ENCODE results near the gene STN1.
A peak's percentile ranks its signal among the peaks of the same experiment; 100 is the strongest.

The STN1 gene

DNA sequence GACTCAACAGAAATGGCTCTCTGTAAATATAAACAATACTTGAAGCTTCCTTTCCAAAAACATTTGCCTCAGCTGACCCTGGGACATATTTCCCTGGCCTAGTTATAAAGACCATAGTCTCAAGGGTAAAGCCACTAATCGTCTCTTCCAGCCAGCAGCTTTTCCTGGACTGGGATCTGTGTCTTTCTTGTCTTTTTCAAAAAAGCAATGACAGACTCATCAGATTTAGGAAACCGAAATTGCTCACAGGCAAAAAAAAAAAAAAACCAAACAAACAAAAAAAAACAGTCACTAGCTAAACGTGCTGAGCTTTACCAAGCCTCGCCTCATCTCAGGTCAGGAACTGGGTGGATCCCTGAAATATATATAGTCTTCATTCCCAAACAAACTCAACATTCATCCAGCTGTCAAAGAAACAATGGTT lies 23.5 kb downstream of the STN1 start:
- peak overlapping the region; percentile 6 to 23 for H3K9ac ChIP-seq (ENCODE audit: low read length in 2 of 2)
- no peaks in the 10 kb centered on the region for H3K27me3 ChIP-seq (ENCODE audit: control insufficient read depth in 1 of 2, insufficient read depth in 2 of 2, low read length in 2 of 2)
- H3K9me3 ChIP-seq (ENCODE audit: control insufficient read depth in 2 of 2, low read length in 2 of 2): no peaks in the 10 kb centered on the region
- peaks cover 22% of the 10 kb centered on the region for H3K4me1 ChIP-seq (ENCODE audit: control insufficient read depth, insufficient read depth, low read length)
- H3K27ac ChIP-seq (ENCODE audit: low read length): peak overlapping the region; percentile 31
- H3K36me3 ChIP-seq (ENCODE audit: control insufficient read depth in 2 of 2, insufficient read depth in 2 of 2, low read length in 2 of 2): peaks cover 24 to 41% of the 10 kb centered on the region in 2 donors
- H3K4me3 ChIP-seq (ENCODE audit: low read length in 2 of 2): no peak overlapping the region

DNA sequence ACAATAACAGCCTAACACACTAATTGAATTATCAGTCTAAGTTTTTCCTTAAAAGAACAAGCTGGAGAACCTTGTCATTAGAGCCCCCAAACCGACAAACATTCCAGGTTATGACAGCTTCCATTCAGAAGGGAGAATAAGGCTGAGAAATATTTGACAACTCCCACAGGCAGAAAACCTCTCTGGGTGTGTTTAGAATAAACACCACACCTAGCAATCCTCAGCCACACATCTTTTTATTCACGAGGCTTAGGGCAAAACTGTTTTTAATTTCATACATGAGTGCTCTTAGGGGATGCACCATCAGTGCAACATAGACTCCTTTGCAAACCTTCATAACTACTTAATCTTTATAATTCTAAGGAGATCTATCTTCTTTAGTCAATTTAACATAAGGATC lies 24.2 kb downstream of the STN1 start:
- peaks cover 26% of the 10 kb centered on the region for H3K4me1 ChIP-seq (ENCODE audit: control insufficient read depth, insufficient read depth, low read length)
- H3K4me3 ChIP-seq (ENCODE audit: low read length in 2 of 2): no peak overlapping the region
- no peaks in the 10 kb centered on the region for H3K9me3 ChIP-seq (ENCODE audit: control insufficient read depth in 2 of 2, low read length in 2 of 2)
- no peaks in the 10 kb centered on the region for H3K27me3 ChIP-seq (ENCODE audit: control insufficient read depth in 1 of 2, insufficient read depth in 2 of 2, low read length in 2 of 2)
- H3K27ac ChIP-seq (ENCODE audit: low read length): peak overlapping the region; percentile 18
- peaks cover 19 to 37% of the 10 kb centered on the region in 2 donors for H3K36me3 ChIP-seq (ENCODE audit: control insufficient read depth in 2 of 2, insufficient read depth in 2 of 2, low read length in 2 of 2)
- H3K9ac ChIP-seq (ENCODE audit: low read length in 2 of 2): no peak overlapping the region

DNA sequence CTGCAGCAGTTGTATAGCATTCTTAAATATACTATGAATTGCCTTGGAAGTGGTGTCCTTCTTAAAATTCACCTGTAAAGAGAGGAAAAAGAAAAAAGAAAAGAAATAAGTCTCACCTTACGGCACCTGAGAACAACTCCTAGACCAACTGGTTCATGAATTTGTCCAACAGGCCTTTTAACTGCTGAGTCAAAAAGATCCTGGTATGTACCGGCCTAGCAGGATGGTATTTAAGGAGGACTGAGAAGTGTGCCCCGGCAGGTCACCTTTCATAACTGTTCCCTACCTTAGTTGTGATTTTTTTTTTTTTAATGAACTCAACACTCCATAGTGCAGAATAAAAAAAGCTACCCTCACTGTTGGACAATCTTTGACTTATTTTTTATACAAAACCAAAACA lies 25.8 kb downstream of the STN1 start:
- Histone ChIP-seq H3K4me1 (ENCODE audit: control insufficient read depth, insufficient read depth, low read length) (peaks cover 41% of the 10 kb centered on the region), H3K27me3 (ENCODE audit: control insufficient read depth in 1 of 2, insufficient read depth in 2 of 2, low read length in 2 of 2) (no peaks in the 10 kb centered on the region), H3K9ac (ENCODE audit: low read length in 2 of 2) (no peak overlapping the region), H3K4me3 (ENCODE audit: low read length in 2 of 2) (no peak overlapping the region), H3K9me3 (ENCODE audit: control insufficient read depth in 2 of 2, low read length in 2 of 2) (no peaks in the 10 kb centered on the region), H3K27ac (ENCODE audit: low read length) (no peak overlapping the region), H3K36me3 (ENCODE audit: control insufficient read depth in 2 of 2, insufficient read depth in 2 of 2, low read length in 2 of 2) (peaks cover 10 to 27% of the 10 kb centered on the region in 2 donors)

DNA sequence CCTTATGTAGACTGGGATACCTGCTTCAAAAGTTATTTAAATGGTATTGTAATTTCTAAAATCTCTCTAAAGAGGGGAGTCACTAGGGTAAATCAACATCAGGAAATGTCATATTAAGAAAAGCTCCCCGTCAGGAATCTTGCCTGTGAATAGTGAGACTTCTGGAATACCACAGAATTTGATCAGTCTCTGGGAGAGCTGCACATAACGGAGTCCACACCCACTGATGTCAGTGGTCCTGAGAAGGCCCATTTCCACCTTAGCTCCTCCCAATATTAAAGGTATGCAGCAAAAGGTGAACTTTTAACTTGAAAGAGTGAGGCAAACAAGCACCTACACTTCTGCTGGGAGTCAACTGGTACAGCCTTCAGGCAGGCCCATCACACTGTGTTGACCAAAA lies 27.3 kb downstream of the STN1 start:
- Histone ChIP-seq H3K36me3 (ENCODE audit: control insufficient read depth in 2 of 2, insufficient read depth in 2 of 2, low read length in 2 of 2) (peaks cover 10 to 21% of the 10 kb centered on the region in 2 donors), H3K27ac (ENCODE audit: low read length) (no peak overlapping the region)

DNA sequence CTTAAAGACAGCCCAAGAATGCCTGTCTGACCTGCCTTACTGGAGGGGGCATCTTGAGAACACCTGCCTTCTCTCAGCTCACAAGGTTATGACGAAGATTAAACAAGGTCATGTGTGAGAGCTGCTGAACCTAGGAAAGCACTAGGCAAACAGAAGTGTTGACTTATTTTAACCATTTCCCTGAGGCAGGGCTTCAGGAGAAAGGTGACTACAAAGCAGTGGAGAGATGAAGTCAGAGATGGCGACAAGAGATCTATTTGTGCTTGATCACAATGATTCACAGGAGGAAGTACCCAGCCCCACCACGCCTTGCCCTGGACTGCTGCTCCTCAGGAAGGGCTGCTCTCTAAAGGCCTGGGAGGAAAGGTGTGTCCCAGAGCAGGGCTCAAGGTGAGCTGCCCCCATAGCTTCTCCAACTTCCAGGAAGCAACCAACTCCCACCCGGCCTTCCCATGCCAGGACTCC lies 27.8 kb downstream of the STN1 start:
- Histone ChIP-seq H3K27me3 (ENCODE audit: control insufficient read depth in 1 of 2, insufficient read depth in 2 of 2, low read length in 2 of 2) (no peaks in the 10 kb centered on the region), H3K4me3 (ENCODE audit: low read length in 2 of 2) (no peak overlapping the region), H3K9ac (ENCODE audit: low read length in 2 of 2) (peak overlapping the region in 1 of 2 donors; percentile 36), H3K4me1 (ENCODE audit: control insufficient read depth, insufficient read depth, low read length) (peaks cover 37% of the 10 kb centered on the region), H3K36me3 (ENCODE audit: control insufficient read depth in 2 of 2, insufficient read depth in 2 of 2, low read length in 2 of 2) (peaks cover 10 to 20% of the 10 kb centered on the region in 2 donors), H3K27ac (ENCODE audit: low read length) (no peak overlapping the region), H3K9me3 (ENCODE audit: control insufficient read depth in 2 of 2, low read length in 2 of 2) (no peaks in the 10 kb centered on the region)

More for the DNA sequence above, 27.3 kb downstream of the STN1 start:
- no peak overlapping the region for H3K4me3 ChIP-seq (ENCODE audit: low read length in 2 of 2)
- no peaks in the 10 kb centered on the region for H3K27me3 ChIP-seq (ENCODE audit: control insufficient read depth in 1 of 2, insufficient read depth in 2 of 2, low read length in 2 of 2)
- H3K4me1 ChIP-seq (ENCODE audit: control insufficient read depth, insufficient read depth, low read length): peaks cover 41% of the 10 kb centered on the region
- H3K9ac ChIP-seq (ENCODE audit: low read length in 2 of 2): peak overlapping the region in 1 of 2 donors; percentile 36
- no peaks in the 10 kb centered on the region for H3K9me3 ChIP-seq (ENCODE audit: control insufficient read depth in 2 of 2, low read length in 2 of 2)

DNA sequence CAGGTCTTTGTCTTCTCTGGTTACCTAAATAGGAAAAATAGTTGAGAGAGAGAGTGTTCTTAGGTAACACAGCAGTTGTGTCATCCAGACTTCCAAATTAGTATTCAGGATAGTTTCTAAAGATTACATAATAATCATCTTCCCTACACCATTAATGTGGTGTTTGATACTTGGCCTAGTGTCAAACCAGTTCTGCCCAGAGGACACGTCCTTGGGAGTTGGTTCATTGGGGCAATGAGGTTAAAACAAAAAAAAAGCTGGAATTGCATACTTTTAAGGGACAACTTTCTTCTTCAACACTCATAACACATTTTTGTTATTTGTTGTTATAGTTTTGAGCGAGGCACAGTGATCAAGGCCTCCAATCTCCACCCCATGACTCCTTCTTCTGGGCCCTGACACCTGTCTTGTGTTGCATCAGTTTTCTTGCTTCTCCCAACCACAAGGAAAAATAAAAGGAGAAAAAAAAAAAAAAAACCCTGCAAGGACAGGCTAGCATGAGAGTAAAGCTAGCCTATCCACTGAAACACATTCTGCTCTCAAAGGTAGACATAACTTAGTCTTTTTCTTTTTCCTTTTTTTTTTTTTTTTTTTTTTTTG lies 28.8 kb downstream of the STN1 start:
- Histone ChIP-seq H3K27me3 (ENCODE audit: control insufficient read depth in 1 of 2, insufficient read depth in 2 of 2, low read length in 2 of 2) (no peaks in the 10 kb centered on the region), H3K9me3 (ENCODE audit: control insufficient read depth in 2 of 2, low read length in 2 of 2) (no peaks in the 10 kb centered on the region), H3K4me3 (ENCODE audit: low read length in 2 of 2) (no peak overlapping the region), H3K27ac (ENCODE audit: low read length) (peak overlapping the region; percentile 38), H3K9ac (ENCODE audit: low read length in 2 of 2) (peak overlapping the region; percentile 36 to 38), H3K36me3 (ENCODE audit: control insufficient read depth in 2 of 2, insufficient read depth in 2 of 2, low read length in 2 of 2) (peaks cover 10 to 20% of the 10 kb centered on the region in 2 donors), H3K4me1 (ENCODE audit: control insufficient read depth, insufficient read depth, low read length) (peaks cover 29% of the 10 kb centered on the region)

DNA sequence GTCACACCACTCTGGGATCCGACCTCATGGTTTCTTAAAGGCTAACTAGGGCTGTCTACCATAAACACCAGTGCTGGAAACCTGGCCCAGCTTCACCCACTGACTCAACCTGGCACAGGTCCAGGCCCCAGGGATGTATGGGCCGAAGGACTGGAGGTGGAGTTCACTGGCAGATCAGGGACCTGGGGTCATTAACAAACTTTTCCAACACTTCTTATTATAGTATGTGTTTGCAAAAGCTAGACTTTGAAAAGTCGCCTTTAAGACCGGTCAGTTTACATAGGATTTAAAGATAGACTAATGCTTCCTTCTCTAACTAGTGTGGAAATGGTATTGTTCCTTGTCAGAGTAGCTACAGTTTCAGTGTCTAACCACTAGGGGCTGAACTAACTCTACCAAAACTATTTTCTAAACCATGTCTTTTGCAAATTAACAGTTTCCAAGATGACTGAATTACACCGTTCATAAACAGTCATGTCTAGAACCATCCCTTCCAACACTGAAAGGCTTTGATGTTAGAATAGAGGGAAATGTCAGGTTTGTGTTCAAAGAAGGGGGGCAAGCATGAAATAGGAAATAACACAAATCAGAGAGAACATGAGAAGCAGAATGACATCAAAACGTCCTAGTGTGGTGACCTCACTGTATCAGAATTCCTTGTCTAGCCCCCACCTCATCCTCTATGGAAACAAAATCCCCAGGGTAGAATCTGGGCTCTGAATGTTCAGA lies 29.7 kb downstream of the STN1 start:
- peak overlapping the region in 1 of 2 donors; percentile 38 for H3K9ac ChIP-seq (ENCODE audit: low read length in 2 of 2)
- no peak overlapping the region for H3K4me3 ChIP-seq (ENCODE audit: low read length in 2 of 2)
- H3K27ac ChIP-seq (ENCODE audit: low read length): peak overlapping the region; percentile 38
- no peaks in the 10 kb centered on the region for H3K9me3 ChIP-seq (ENCODE audit: control insufficient read depth in 2 of 2, low read length in 2 of 2)
- no peaks in the 10 kb centered on the region for H3K27me3 ChIP-seq (ENCODE audit: control insufficient read depth in 1 of 2, insufficient read depth in 2 of 2, low read length in 2 of 2)
- peaks cover 10 to 20% of the 10 kb centered on the region in 2 donors for H3K36me3 ChIP-seq (ENCODE audit: control insufficient read depth in 2 of 2, insufficient read depth in 2 of 2, low read length in 2 of 2)
- peaks cover 21% of the 10 kb centered on the region for H3K4me1 ChIP-seq (ENCODE audit: control insufficient read depth, insufficient read depth, low read length)

DNA sequence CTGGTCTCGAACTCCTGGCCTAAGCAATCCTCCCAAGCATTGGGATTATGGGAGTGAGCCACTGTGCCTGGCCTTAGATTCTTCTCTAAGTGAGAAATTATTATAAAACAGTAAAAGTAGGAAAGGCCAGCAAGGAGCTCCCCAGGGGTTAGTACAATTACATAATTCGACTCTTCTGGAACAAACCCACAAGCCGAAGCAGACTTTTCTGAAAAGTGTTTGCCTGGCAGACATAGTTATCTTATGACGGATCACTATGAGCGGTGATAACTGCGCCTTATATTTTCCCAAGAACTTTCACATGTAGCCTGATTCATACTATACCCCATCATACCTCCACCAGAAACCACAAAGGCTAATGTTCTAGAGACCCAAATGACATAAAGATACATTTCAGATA lies 32.4 kb downstream of the STN1 start:
- no peak overlapping the region for H3K27ac ChIP-seq (ENCODE audit: low read length)

DNA sequence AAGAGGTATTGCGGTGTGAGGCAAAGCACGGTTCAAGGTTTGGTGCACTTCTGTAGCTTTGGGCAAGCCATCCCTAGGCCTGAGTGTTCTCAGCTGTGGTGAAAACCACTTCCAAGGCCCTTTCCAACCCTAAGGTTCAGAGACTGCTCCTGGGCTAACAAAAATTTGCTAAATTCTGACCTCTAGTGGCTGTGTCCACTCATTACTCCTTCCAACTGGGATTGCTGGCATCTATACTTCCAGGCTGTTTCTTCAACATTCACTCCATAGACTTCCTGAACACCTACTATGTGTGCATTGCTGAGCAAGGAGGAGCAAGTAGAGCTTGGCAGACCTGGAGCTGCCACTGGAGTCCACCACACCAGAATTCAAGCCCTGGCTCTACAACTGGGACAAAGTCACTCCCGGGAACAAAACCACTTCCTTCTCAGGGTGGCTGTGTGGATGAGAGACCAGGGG lies 33.3 kb downstream of the STN1 start:
- H3K27ac ChIP-seq (ENCODE audit: low read length): no peak overlapping the region
- H3K27me3 ChIP-seq (ENCODE audit: control insufficient read depth in 1 of 2, insufficient read depth in 2 of 2, low read length in 2 of 2): no peaks in the 10 kb centered on the region
- H3K36me3 ChIP-seq (ENCODE audit: control insufficient read depth in 2 of 2, insufficient read depth in 2 of 2, low read length in 2 of 2): peaks cover 0 to 30% of the 10 kb centered on the region in 2 donors

More for the DNA sequence above, 32.4 kb downstream of the STN1 start:
- no peak overlapping the region for H3K4me3 ChIP-seq (ENCODE audit: low read length in 2 of 2)
- H3K27me3 ChIP-seq (ENCODE audit: control insufficient read depth in 1 of 2, insufficient read depth in 2 of 2, low read length in 2 of 2): no peaks in the 10 kb centered on the region
- H3K9me3 ChIP-seq (ENCODE audit: control insufficient read depth in 2 of 2, low read length in 2 of 2): no peaks in the 10 kb centered on the region
- H3K36me3 ChIP-seq (ENCODE audit: control insufficient read depth in 2 of 2, insufficient read depth in 2 of 2, low read length in 2 of 2): peaks cover under 1 to 28% of the 10 kb centered on the region in 2 donors
- no peak overlapping the region for H3K9ac ChIP-seq (ENCODE audit: low read length in 2 of 2)
- H3K4me1 ChIP-seq (ENCODE audit: control insufficient read depth, insufficient read depth, low read length): peaks cover 27% of the 10 kb centered on the region

DNA sequence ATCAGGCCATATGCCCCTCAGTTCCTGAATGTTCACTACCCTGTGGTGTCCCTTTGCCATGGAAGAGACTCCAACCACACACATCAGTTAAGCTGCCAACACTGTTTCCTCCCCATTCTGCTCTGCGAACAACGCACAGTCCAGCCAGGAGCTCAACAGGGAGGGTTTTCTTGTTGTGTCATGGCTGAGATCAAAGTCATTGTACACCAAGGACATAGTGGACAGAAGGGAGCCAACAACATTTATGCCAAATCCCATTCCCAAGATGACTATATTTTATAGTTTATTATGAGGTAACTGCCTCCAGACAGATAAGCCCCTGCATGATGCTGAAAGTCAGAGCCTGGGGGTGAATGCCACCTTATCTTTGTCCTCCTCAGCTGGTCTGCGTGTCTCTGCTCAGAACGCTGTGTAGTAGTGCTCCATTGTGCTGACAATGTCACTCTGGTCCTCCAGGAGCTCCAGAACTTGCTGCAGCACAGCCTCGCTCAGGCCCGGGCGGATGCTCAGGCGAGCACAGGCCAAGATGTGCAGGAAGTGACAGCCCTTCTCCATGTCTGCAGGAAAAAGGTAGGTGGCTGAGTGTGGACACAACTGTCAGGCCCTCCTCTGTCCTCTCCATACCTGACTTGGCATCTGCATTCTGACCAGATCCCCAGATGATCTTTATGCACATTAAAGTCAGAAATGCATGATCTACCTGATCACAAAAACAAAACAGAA lies 35.5 kb downstream of the STN1 start:
- Histone ChIP-seq H3K4me1 (ENCODE audit: control insufficient read depth, insufficient read depth, low read length) (peaks cover 10% of the 10 kb centered on the region), H3K4me3 (ENCODE audit: low read length in 2 of 2) (no peak overlapping the region), H3K9me3 (ENCODE audit: control insufficient read depth in 2 of 2, low read length in 2 of 2) (no peaks in the 10 kb centered on the region), H3K27ac (ENCODE audit: low read length) (no peak overlapping the region), H3K9ac (ENCODE audit: low read length in 2 of 2) (peak overlapping the region in 1 of 2 donors; percentile 5), H3K27me3 (ENCODE audit: control insufficient read depth in 1 of 2, insufficient read depth in 2 of 2, low read length in 2 of 2) (no peaks in the 10 kb centered on the region), H3K36me3 (ENCODE audit: control insufficient read depth in 2 of 2, insufficient read depth in 2 of 2, low read length in 2 of 2) (peaks cover 14 to 47% of the 10 kb centered on the region in 2 donors)

More for the DNA sequence above, 33.3 kb downstream of the STN1 start:
- Histone ChIP-seq H3K9ac (ENCODE audit: low read length in 2 of 2) (no peak overlapping the region), H3K4me3 (ENCODE audit: low read length in 2 of 2) (no peak overlapping the region), H3K4me1 (ENCODE audit: control insufficient read depth, insufficient read depth, low read length) (peaks cover 27% of the 10 kb centered on the region), H3K9me3 (ENCODE audit: control insufficient read depth in 2 of 2, low read length in 2 of 2) (no peaks in the 10 kb centered on the region)
